Adrenal gland (tissue), 5 donors: Measurements from ENCODE around the gene COQ7.

Experiments
- CTCF ChIP-seq, 6 experiments: fragments of 450-650 bp in 4 of 6; fragments of 200-600 bp in 2 of 6; sonication (generic) in 1 of 6; IDR thresholded peaks; 1 replicate in 5 of 6; 2 replicates in 1 of 6; pipeline versions ENCODE4 v1.5.1 to v1.8.0; 2016 to 2021; ENCODE audit warnings: antibody characterized with exemption in 6 of 6, mild to moderate bottlenecking in 2 of 6, moderate library complexity in 1 of 6
- POLR2A ChIP-seq, 2 donors: fragments of 450-650 bp; IDR thresholded peaks; one replicate each; pipeline ENCODE4 v1.6.1; 2017; ENCODE audit warnings: antibody characterized with exemption in 2 of 2, mild to moderate bottlenecking in 2 of 2, moderate library complexity in 1 of 2
- donor health status: DM: no; HTN: no; CAD: no.

GRCh38 chr16:19085679-19086200 lies 18.3 kb downstream of the COQ7 start:
- TF ChIP-seq POLR2A (IDR thresholded peaks at IDR 0.05) (no peak), CTCF (IDR thresholded peaks at IDR 0.05) (no peak)
